K562 (cell line): Measurements from ENCODE around the gene INSYN2B. TPM values are rescaled to one million over a fixed set of nuclear protein-coding genes. Genes with fewer than 3 reads are reported as not detected.

Experiments
- E2F8 ChIP-seq: fragments of 450-650 bp; IDR thresholded peaks from 2 replicates; pipeline ENCODE4 v1.7.1; 2018; ENCODE audit warnings: mild to moderate bottlenecking, low read depth; ENCODE audit not compliant: partially characterized antibody
- GTF2E2 ChIP-seq: fragments of 200-800 bp; sonication (Bioruptor generic); IDR thresholded peaks from 2 replicates; pipeline ENCODE4 v1.6.1; 2016; ENCODE audit warnings: missing genetic modification characterization, missing compliant biosample characterization
- SRSF7 ChIP-seq: fragments of 200-400 bp; formaldehyde crosslinking; optimal IDR thresholded peaks from 2 replicates; pipeline ENCODE3; 2017; ENCODE audit warnings: mild to moderate bottlenecking, low read depth, low read length
- ZNF124 ChIP-seq: sonication (generic); formaldehyde crosslinking; IDR thresholded peaks from 2 replicates; pipeline ENCODE4 v1.8.1; 2022; ENCODE audit warnings: missing genetic modification reagents
- ZNF324 ChIP-seq: fragments of 250-450 bp; sonication (Bioruptor Pico); IDR thresholded peaks from 2 replicates; pipeline ENCODE4 v1.4.0; 2020; ENCODE audit warnings: mild to moderate bottlenecking
- ZNF75A ChIP-seq: fragments of 450-650 bp; formaldehyde crosslinking; IDR thresholded peaks from 2 replicates; pipeline ENCODE4 v1.4.0; 2020; ENCODE audit warnings: mild to moderate bottlenecking
- polyA plus RNA-seq, 8 experiments: library from polyadenylated mRNA; depleted of rRNA in 4 of 8; stranded (reverse) in 5 of 8; unstranded in 3 of 8; fragments of >200 nt; fragmentation: Nextera tagmentation in 2 of 8; fragmentation: Illumina TruSeq in 1 of 8; extraction: Ambion mirVana in 2 of 8; extraction: Trizol in 1 of 8; gene quantifications; 2 replicates each; pipeline versions ENCODE4 v1.2.1 to v1.2.3, GENCODE V29; 2011 to 2014; ENCODE audit warnings: inconsistent platforms in 1 of 8, missing spikeins in 1 of 8
- total RNA-seq, 7 experiments: library from RNA; depleted of rRNA in 6 of 7; stranded (reverse); fragments of >200 nt in 6 of 7; fragmentation: Illumina TruSeq in 2 of 7; extraction: Trizol in 2 of 7; gene quantifications; 2 replicates each; pipeline versions ENCODE4 v1.2.1 to v1.2.3, GENCODE V29; 2011 to 2021; ENCODE audit warnings: low replicate concordance in 1 of 7
- TF ChIP-seq, protein P1 (sequence below), 2 experiments: fragments of 450-650 bp; IDR thresholded peaks; 2 replicates each; pipeline ENCODE4 v1.6.1; 2018; ENCODE audit warnings: mild to moderate bottlenecking in 2 of 2, low read depth in 1 of 2; ENCODE audit not compliant: partially characterized antibody in 2 of 2
- TF ChIP-seq, protein P2 (sequence below): sonication (generic); formaldehyde crosslinking; IDR thresholded peaks from 2 replicates; pipeline ENCODE4 v1.8.0; 2022; ENCODE audit warnings: mild to moderate bottlenecking, missing genetic modification reagents

Gene INSYN2B
- total and polyA plus RNA-seq, 9 of the 15 experiments (the other 6 are each of a cell fraction or from before 2014, with no cell fraction given) = not detected

- TF ChIP-seq, protein P1, sequence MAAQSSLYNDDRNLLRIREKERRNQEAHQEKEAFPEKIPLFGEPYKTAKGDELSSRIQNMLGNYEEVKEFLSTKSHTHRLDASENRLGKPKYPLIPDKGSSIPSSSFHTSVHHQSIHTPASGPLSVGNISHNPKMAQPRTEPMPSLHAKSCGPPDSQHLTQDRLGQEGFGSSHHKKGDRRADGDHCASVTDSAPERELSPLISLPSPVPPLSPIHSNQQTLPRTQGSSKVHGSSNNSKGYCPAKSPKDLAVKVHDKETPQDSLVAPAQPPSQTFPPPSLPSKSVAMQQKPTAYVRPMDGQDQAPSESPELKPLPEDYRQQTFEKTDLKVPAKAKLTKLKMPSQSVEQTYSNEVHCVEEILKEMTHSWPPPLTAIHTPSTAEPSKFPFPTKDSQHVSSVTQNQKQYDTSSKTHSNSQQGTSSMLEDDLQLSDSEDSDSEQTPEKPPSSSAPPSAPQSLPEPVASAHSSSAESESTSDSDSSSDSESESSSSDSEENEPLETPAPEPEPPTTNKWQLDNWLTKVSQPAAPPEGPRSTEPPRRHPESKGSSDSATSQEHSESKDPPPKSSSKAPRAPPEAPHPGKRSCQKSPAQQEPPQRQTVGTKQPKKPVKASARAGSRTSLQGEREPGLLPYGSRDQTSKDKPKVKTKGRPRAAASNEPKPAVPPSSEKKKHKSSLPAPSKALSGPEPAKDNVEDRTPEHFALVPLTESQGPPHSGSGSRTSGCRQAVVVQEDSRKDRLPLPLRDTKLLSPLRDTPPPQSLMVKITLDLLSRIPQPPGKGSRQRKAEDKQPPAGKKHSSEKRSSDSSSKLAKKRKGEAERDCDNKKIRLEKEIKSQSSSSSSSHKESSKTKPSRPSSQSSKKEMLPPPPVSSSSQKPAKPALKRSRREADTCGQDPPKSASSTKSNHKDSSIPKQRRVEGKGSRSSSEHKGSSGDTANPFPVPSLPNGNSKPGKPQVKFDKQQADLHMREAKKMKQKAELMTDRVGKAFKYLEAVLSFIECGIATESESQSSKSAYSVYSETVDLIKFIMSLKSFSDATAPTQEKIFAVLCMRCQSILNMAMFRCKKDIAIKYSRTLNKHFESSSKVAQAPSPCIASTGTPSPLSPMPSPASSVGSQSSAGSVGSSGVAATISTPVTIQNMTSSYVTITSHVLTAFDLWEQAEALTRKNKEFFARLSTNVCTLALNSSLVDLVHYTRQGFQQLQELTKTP (IDR thresholded peaks at IDR 0.05; ENCODE audit: low read depth in 1 of 2, partially characterized antibody in 2 of 2) = no peak
- no peak for TF ChIP-seq SRSF7
- TF ChIP-seq ZNF75A (CRISPR knock-in tag) = no peak
- no peak for TF ChIP-seq ZNF324
- TF ChIP-seq GTF2E2 (tag) = no peak
- TF ChIP-seq ZNF124 (CRISPR knock-in tag) = no peak
- TF ChIP-seq E2F8 = no peak
- TF ChIP-seq, protein P2, sequence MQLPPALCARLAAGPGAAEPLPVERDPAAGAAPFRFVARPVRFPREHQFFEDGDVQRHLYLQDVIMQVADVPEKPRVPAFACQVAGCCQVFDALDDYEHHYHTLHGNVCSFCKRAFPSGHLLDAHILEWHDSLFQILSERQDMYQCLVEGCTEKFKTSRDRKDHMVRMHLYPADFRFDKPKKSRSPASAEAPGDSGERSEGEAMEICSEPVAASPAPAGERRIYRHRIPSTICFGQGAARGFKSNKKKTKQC (CRISPR knock-in tag) = no peak
- TF ChIP-seq, all 486 proteins: peak for 0
These were observed 141.6 kb downstream of the INSYN2B start (continued) for GRCh38 chr5:169838688-169839087.
